ENCODE measurements around the gene FETUB.

DNA sequence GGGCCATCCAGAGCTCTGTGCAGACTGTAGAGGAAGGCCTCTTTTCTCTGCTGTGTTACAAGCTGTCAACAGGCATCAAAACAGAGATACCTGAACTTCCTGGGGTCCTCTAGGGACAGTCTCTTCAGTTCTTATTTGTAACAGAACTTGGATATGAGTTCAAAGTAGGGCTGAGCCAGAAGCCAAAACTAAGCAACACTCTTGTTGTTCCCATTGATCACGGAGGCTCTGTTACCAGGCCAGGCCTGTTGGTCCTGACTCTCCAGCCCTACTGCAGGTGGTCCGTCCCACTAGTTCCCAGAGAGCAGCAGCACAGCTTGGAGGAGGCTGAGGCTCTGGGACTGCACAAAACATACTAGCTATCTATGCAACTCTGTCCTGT lies 40.4 kb upstream of the FETUB start:
- TF ChIP-seq POLR2A (IDR thresholded peaks at IDR 0.05; ENCODE audit: low read depth, low read length) (no peak), POLR2AphosphoS5 (IDR thresholded peaks at IDR 0.05; ENCODE audit: low read depth, low read length) (no peak), TAF1 (IDR thresholded peaks at IDR 0.05; ENCODE audit: borderline replicate concordance, low read depth, low read length) (no peak)
